ENCODE measurements around the gene DPYD. TPM values are rescaled to one million over a fixed set of nuclear protein-coding genes. Genes with fewer than 3 reads are reported as not detected.
A peak's percentile ranks its signal among the peaks of the same experiment; 100 is the strongest.

Gene DPYD
- total and polyA plus RNA-seq, 9 of the 15 experiments (the other 6 are each of a cell fraction or from before 2014, with no cell fraction given): 0.03 to 0.25 (median 0.08) TPM; not detected in 2

GRCh38 chr1:97551113-97551512 is 369.7 kb downstream of the DPYD start:
- intact Hi-C loops (cut with micrococcal nuclease): no loop called here
- H2AFZ ChIP-seq (ENCODE audit: low read depth, low read length): no peak overlapping the region
- no peaks in the 10 kb centered on the region for H3K4me1 ChIP-seq (replicated peaks in 1 of 2; ENCODE audit: control insufficient read depth in 2 of 2, insufficient read depth in 2 of 2, low read length in 2 of 2)
- in situ Hi-C loops (cut with MboI): no loop called here
- H3K36me3 ChIP-seq (ENCODE audit: control insufficient read depth, insufficient read depth, low read length): no peaks in the 10 kb centered on the region
- no peak overlapping the region for H3K4me3 ChIP-seq
- no peak for ATAC-seq
- ChIA-PET POLR2A (no interaction called here), CTCF (ENCODE audit: low intra/inter-chr PET ratio) (no interaction called here)
- H3K27ac ChIP-seq (ENCODE audit: extremely low read depth, low read depth, low read length): no peak overlapping the region
- TF ChIP-seq COPS2 (conservative IDR thresholded peaks at IDR 0.05) (no peak), POLR2B (IDR thresholded peaks at IDR 0.05; ENCODE audit: low read depth, partially characterized antibody) (no peak), PYGO2 (tag; IDR thresholded peaks at IDR 0.05) (no peak)
- TF ChIP-seq, protein P1, sequence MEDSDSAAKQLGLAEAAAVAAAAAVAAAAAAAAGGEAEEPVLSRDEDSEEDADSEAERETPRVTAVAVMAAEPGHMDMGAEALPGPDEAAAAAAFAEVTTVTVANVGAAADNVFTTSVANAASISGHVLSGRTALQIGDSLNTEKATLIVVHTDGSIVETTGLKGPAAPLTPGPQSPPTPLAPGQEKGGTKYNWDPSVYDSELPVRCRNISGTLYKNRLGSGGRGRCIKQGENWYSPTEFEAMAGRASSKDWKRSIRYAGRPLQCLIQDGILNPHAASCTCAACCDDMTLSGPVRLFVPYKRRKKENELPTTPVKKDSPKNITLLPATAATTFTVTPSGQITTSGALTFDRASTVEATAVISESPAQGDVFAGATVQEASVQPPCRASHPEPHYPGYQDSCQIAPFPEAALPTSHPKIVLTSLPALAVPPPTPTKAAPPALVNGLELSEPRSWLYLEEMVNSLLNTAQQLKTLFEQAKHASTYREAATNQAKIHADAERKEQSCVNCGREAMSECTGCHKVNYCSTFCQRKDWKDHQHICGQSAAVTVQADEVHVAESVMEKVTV (CRISPR knock-in tag; IDR thresholded peaks at IDR 0.05): no peak
- no peak overlapping the region for H3K9ac ChIP-seq (ENCODE audit: insufficient read depth in 1 of 2, low read depth in 2 of 2, low read length in 2 of 2)
- H3K79me2 ChIP-seq (ENCODE audit: control insufficient read depth, insufficient read depth, low read length): no peaks in the 10 kb centered on the region
- H4K20me1 ChIP-seq (replicated peaks; ENCODE audit: control insufficient read depth, insufficient read depth, low read length): no peaks in the 10 kb centered on the region
- no peak for DNase-seq (ENCODE audit: extremely low read depth in 1 of 4, low spot score in 3 of 4)
- BruUV-seq (replicated peaks): no TSS peak
- no peaks in the 10 kb centered on the region for H3K27me3 ChIP-seq (ENCODE audit: control insufficient read depth in 2 of 2, insufficient read depth in 2 of 2, low read length in 2 of 2)
- no peak for FAIRE-seq
- H3K9me3 ChIP-seq (replicated peaks; ENCODE audit: control insufficient read depth, insufficient read depth, low read depth, low read length): no peaks in the 10 kb centered on the region
- no peaks in the 10 kb centered on the region for H3K9me1 ChIP-seq (ENCODE audit: control insufficient read depth, insufficient read depth, low read length)
- 0% methylated on average over 1 of the region's 1 CpG for WGBS (ENCODE audit: insufficient coverage, low coverage, missing lambda C conversion rate)
- H3K4me2 ChIP-seq (ENCODE audit: insufficient read depth, low read length): no peak overlapping the region

- ChIA-PET POLR2A (no interaction called here), CTCF (ENCODE audit: low intra/inter-chr PET ratio) (no interaction called here)
- H3K27ac ChIP-seq (ENCODE audit: extremely low read depth, low read depth, low read length): no peak overlapping the region
- no peak for DNase-seq (ENCODE audit: extremely low read depth in 1 of 4, low spot score in 3 of 4)
- in situ Hi-C loops (cut with MboI): no loop called here
- peak; percentile 23 for FAIRE-seq
- H3K9me3 ChIP-seq (replicated peaks; ENCODE audit: control insufficient read depth, insufficient read depth, low read depth, low read length): no peaks in the 10 kb centered on the region
- no peak for TF ChIP-seq STAT5B (CRISPR knock-in tag; IDR thresholded peaks at IDR 0.05)
- 0% methylated on average over 4 of the region's 4 CpGs for WGBS (ENCODE audit: insufficient coverage, low coverage, missing lambda C conversion rate)
- no peak for ATAC-seq
- no peaks in the 10 kb centered on the region for H3K9me1 ChIP-seq (ENCODE audit: control insufficient read depth, insufficient read depth, low read length)
- H3K36me3 ChIP-seq (ENCODE audit: control insufficient read depth, insufficient read depth, low read length): no peaks in the 10 kb centered on the region
- H3K4me1 ChIP-seq (replicated peaks in 1 of 2; ENCODE audit: control insufficient read depth in 2 of 2, insufficient read depth in 2 of 2, low read length in 2 of 2): no peaks in the 10 kb centered on the region
- H3K4me3 ChIP-seq: no peak overlapping the region
- H3K79me2 ChIP-seq (ENCODE audit: control insufficient read depth, insufficient read depth, low read length): no peaks in the 10 kb centered on the region
- no peak overlapping the region for H3K9ac ChIP-seq (ENCODE audit: insufficient read depth in 1 of 2, low read depth in 2 of 2, low read length in 2 of 2)
- H3K27me3 ChIP-seq (ENCODE audit: control insufficient read depth in 2 of 2, insufficient read depth in 2 of 2, low read length in 2 of 2): no peaks in the 10 kb centered on the region
- intact Hi-C loops (cut with micrococcal nuclease): no loop called here
- H4K20me1 ChIP-seq (replicated peaks; ENCODE audit: control insufficient read depth, insufficient read depth, low read length): no peaks in the 10 kb centered on the region
- no TSS peak for BruUV-seq (replicated peaks)
- H3K4me2 ChIP-seq (ENCODE audit: insufficient read depth, low read length): no peak overlapping the region
- H2AFZ ChIP-seq (ENCODE audit: low read depth, low read length): no peak overlapping the region
Measured at GRCh38 chr1:97545446-97545845, 375.4 kb downstream of the DPYD start.
